HG02610 (cell line): Measurements from ENCODE around the gene EEF1AKMT3.

Experiments
- ATAC-seq: cut with Tn5 transposase; IDR thresholded peaks from one replicate; pipeline ENCODE4 v1.9.1; 2021; ENCODE audit warnings: mild to moderate bottlenecking, moderate library complexity; ENCODE audit not compliant: unreplicated experiment

Gene EEF1AKMT3

DNA sequence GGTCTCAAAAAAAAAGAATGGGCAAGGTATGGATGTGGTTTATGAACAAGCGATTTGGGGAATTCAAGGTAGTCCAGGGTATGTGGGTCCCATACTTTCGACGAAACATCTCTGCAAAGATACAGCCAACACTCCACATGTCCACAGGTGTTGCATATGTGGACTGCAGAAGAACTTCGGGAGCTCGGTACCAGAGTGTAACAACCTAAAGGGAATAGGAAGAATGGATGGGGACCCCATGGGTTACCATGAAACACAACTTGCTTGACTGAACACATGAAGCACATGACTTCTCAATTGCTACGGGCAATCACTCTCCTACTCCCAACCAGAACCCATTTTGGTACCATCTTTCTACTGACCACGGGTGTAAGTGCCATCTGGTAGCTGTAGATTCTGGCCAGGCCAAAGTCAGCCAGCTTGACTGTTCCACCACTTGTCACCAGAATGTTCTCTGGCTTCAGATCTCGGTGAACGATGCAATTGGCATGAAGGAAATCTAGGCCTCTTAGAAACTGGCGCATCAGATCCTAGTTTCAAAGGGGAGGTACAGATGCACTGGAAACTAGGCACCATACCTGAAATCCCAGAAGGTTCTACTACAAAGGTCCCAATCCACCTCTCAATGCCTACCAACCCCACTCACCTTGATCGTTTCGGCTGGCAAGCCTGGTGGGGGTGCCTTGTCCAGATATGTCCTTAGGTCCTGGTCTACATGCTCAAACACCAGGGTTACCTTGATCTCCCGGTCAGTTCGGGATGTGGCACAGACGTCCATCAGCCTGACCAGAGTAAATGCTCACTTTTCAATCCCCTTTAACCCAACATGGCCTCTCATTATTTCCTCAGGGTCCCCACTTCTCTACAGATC lies 21.6 kb upstream of the EEF1AKMT3 start:
- ATAC-seq: no peak

DNA sequence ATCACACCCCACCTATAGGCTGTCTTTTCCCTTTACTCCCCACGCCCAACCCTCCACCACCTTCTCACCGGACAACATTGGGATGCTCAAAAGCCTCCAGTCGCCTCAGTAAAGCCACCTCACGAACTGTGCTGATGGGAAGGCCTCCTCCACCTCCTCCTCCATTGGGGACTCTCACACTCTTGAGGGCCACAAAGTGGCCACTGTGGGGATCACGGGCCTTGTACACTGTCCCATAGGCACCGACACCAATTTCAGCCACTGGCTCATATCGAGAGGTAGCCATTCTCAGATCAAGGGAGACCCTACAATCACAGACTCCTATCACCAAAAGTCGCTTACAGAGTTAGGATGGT lies 21.0 kb upstream of the EEF1AKMT3 start:
- no peak for ATAC-seq

- peak; percentile 65 for ATAC-seq
Observed at GRCh38 chr12:57751788-57752667, 20.4 kb upstream of the EEF1AKMT3 start, which contains the start of gene CDK4. CDK4 (minus strand) TSS chr12:57752310; CDS start chr12:57751717, 593 bp downstream.

DNA sequence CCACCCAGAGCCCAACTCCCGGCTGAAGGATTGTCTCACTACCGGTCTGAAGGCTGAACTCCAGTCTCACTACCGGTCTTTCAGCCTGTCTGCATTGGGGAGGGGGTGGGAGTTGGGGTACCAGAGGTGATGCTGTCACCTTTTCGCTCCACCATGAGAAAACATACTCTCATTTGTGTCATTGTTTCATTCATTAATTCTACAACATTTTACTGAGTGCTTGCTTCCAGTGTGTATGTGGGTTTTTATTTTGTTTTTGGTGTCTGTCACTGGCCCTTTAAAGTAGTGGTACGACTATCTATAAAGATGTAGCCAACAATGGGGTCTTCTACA lies 19.8 kb upstream of the EEF1AKMT3 start:
- no peak for ATAC-seq

DNA sequence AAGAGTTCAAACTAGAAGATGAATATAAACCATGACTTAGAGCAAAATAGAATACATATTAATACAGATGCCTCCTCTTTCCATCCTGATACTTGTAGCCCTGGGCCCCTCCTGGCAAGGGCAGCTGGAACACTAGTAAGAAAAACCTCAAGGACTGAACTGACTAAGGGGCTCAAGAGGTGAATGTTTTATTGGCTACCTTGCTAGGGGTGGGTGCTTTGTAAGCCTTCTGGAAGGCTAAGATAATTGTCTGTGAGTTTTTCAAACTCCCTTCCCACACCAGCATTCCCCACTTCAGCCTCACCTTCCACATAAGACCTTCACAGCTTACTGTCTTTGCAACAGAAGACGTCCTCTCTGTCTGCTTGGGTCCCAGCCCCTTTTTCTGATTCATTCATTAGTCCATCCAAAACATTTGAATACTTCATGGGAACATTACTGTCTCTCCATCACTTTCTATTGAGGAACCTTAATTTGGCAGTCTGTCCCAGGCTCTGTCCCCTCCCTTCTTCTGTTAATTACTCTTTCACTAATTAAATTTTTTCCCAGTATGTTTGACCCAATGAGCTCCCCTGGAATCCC lies 18.6 kb upstream of the EEF1AKMT3 start:
- ATAC-seq: no peak

DNA sequence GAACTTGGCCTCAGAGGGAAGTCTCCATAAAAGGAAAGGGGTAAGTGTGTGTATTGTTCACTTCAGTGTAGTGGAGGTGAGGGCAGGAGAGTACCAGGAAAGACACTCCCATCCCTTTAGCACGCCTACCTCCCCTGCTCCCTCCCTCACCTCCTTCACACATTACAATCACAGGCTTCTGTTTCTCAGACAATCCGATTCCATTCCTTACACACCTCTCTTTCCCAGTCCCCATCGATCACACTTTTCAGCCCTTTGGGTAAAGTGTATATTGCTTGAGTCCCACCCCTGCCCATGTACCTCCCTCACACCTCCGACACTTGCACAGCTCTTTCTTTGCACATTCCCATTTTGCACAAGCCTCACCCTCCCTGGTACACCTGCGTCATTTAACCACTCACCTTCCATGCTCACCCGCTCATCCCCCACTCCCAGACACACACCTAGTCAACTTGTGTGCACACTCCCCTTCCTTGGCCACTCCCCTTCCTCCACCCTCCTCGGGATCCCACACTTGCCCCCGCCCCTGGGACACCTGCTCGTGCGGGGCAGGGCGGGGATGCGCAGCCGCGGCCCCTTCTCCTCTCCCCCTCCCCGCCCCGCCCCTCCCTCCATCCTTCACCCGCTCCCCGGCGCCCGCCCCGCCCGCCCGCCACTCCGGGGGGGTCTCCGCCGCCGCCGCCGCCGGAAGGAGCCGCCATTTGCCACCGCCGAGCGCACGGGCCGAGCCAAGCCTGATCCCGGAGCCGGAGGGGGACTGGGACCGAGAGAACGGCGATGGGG lies 17.8 kb upstream of the EEF1AKMT3 start, which contains the start of gene MARCHF9:
MARCHF9 (plus strand) TSS at position 693 of the 783 bp plus-strand sequence. CDS start 426 bp downstream, outside the sequence.
- ATAC-seq: peak; percentile 27

DNA sequence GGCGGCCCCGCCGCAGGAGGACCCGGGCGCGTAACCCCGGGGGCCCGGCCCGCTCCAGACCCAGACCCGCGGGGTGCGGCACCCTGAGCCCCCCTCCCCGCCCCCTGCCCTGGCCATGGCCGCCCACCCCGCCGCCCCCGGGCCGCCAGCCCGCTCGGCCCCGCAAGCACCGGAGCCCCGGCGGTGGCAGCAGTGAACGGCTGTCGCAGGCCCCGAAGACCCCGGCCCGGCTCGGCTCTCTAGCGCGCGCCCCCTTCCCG lies 17.3 kb upstream of the EEF1AKMT3 start:
- no peak for ATAC-seq

DNA sequence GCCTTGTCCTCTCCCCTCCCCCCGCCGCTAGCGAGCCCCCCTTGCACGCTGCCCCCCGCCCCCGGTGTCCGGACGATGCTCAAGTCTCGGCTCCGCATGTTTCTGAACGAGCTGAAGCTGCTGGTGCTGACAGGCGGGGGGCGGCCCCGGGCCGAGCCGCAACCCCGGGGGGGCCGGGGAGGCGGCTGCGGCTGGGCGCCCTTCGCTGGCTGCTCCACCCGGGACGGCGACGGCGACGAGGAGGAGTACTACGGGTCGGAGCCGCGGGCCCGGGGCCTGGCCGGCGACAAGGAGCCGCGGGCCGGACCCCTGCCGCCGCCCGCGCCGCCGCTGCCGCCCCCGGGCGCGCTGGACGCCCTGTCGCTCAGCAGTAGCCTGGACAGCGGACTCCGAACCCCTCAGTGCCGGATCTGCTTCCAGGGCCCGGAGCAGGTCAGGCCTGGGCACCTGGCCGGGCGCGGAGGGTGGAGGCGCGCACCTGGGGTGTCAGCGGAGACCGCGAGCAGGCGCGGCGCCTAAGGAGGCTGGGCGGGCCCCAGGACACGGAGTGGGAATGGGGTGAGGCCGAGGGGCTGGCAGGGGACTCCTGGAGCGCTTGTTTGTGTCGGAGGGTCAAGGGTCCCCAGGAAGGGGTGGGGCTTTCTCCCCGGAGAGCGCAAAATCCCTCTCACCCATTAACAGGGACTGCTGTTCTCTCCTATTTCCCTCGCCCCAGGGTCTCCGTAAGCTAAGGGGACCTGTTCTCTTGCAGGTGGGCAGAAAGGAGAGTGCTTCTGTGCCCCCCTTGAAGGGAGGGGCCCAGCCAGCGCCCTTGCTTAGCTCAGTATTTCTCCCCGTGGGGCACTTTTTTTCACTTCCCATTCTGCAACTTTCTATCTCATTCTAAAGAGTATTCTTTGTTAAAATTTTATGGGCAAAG lies 16.7 kb upstream of the EEF1AKMT3 start:
- no peak for ATAC-seq

GRCh38 chr12:57756406-57757341 lies 15.7 kb upstream of the EEF1AKMT3 start:
- peak; percentile 20 for ATAC-seq

DNA sequence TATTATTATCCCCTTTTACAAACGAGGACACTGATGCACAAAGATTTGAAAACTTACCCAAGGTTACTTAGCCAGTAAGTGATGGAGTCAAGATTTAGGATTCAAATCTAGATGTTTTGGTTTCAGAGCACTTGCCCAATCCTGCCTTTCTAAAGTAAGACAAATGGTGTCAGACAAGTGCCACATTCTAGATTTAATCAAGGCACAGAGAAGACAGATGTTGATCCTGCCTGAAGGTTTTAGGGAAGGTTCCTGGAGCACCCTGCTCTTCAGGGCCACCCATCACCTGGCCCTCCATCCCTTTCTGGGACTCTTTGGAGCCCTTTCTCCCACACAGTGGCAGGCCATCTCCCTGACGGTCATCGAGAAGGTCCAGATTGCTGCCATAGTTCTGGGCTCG lies 14.6 kb upstream of the EEF1AKMT3 start:
- no peak for ATAC-seq

DNA sequence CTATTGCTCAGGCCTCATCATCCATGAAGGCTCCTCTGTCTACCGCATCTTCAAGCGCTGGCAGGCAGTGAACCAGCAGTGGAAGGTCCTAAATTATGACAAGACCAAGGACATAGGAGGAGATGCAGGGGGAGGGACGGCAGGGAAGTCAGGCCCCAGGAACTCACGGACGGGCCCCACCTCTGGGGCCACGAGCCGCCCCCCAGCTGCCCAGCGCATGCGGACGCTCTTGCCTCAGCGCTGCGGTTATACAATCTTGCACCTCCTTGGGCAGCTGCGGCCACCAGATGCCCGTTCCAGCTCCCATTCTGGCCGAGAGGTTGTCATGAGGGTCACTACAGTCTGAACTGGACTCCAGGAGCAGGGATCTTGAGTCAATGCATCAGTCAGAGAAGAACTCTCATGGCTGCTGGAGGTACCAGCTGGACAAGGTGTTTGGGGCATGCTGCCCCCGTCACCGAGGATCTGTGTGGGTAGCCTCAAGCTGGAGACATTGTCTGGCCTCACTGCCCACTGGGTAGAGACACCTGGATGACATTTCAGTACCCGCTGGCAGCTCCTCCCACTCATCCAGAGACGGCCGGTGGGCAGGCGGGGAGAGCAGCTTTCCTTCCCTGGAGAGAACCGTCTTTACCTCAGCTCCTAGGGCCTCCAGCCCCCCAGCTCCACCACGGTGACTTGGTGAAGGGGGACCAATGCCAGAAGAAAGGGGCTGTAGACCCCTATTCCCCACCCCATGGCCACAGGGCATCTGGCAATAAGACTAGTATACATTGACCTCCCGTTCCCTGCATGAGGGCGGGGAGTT lies 13.7 kb upstream of the EEF1AKMT3 start:
- ATAC-seq: no peak

DNA sequence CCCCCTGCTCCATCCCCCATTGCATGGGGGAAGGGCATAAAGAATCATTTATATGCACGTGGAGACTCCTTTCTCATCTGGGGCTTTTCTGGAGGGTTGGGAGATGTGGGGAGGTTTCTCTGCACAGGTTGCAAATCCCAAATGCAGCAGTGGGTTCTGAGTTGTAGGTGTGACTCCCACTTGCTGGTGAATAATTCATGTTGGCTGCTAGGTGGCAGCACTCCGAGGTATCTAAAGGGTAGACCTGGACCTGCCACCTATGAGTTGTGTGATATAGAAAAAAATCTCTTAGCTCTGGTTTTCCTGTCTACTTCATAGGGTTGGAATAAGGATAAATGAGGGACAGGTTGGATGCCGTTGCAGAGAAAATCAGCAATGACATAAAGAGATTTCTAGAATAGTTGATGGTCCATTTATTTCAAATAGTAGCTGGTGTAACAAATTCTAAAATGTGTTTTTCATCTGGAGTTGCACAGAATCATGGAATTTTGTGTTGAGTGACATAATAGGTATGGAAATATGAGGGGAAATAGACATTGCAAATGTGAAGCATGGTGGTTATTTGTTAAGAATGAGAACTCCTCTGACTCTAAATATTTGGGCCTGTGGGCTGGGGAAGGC lies 12.9 kb upstream of the EEF1AKMT3 start:
- no peak for ATAC-seq

GRCh38 chr12:57760347-57760982 lies 11.9 kb upstream of the EEF1AKMT3 start:
- ATAC-seq: no peak

GRCh38 chr12:57761391-57761998 lies 10.9 kb upstream of the EEF1AKMT3 start:
- ATAC-seq: no peak

GRCh38 chr12:57762463-57762862 lies 10.0 kb upstream of the EEF1AKMT3 start:
- ATAC-seq: no peak

- ATAC-seq: no peak
Observed at GRCh38 chr12:57763881-57764661, 8.3 kb upstream of the EEF1AKMT3 start.
